ENCODE data around the gene GORASP1. TPM values are rescaled to one million over a fixed set of nuclear protein-coding genes. Genes with fewer than 3 reads are reported as not detected.

GORASP1 gene
- total and polyA plus RNA-seq, 2 of the 13 experiments (the other 11 are each of a cell fraction or from before 2014, with no cell fraction given), result 36.4 to 39.8 TPM

DNA sequence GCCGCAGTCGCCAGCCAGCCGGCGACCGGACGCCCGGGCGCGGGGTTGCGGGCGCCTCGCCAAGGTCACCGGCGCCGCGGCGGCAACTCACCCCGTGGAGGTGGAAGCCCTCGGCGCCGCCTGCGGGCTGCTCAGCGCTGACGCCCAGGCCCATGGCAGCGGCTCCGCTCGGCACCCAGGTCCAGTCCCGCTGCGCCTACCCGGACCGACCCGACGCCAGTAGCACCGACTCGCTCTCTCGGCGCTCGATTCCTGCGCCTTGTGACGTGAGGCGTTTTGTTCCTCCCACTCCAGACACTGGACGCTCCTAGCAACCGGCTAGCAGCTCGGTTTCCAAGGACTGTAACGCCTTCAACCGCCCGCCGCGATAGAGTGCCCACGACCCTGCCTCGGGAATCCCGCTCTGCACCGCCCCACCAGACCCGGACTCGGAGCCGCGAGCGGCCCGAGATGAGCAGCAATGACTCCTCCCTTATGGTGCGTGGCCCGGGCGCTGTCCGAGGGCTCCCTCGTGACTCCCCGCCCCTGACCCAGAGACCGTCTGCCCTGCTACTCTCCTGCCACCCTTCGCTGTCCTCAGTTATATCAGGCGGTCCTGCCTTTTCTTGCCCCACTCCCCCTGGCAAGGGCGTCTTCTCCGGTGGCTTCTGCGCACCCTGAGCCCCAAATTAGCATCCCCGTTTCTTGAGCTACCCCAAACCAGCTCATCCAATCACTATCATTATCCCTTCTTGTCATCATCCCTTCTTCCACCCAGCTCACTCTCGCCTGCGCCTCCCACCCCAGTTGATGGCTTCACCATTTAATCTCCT, at the start of gene GORASP1, which contains the start of gene TTC21A (continued):
- no peak for TF ChIP-seq ZNF569 (CRISPR knock-in tag; IDR thresholded peaks at IDR 0.05; ENCODE audit: borderline replicate concordance)
- TF ChIP-seq ZNF780A (CRISPR knock-in tag; IDR thresholded peaks at IDR 0.05), result no peak
- no peak; the same call in 1 of the 2 replicates for TF ChIP-seq HCFC1 (IDR thresholded peaks at IDR 0.05; ENCODE audit: low read depth, low read length)
- TF ChIP-seq ZNF556 (CRISPR knock-in tag; IDR thresholded peaks at IDR 0.05; ENCODE audit: borderline replicate concordance), result peak; percentile 69; the same call in 1 of the 2 replicates
- TF ChIP-seq, protein P1, sequence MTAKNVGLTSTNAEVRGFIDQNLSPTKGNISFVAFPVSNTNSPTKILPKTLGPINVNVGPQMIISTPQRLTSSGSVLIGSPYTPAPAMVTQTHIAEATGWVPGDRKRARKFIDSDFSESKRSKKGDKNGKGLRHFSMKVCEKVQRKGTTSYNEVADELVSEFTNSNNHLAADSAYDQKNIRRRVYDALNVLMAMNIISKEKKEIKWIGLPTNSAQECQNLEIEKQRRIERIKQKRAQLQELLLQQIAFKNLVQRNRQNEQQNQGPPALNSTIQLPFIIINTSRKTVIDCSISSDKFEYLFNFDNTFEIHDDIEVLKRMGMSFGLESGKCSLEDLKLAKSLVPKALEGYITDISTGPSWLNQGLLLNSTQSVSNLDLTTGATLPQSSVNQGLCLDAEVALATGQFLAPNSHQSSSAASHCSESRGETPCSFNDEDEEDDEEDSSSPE (CRISPR knock-in tag; IDR thresholded peaks at IDR 0.05), result no peak; the same call in 1 of the 2 replicates
- no peak for TF ChIP-seq NCOA1 (CRISPR knock-in tag; IDR thresholded peaks at IDR 0.05)
- no peak for TF ChIP-seq NAIF1 (CRISPR knock-in tag; IDR thresholded peaks at IDR 0.05; ENCODE audit: borderline replicate concordance)
- no peak for TF ChIP-seq ZNF260 (CRISPR knock-in tag; IDR thresholded peaks at IDR 0.05; ENCODE audit: borderline replicate concordance, low read depth)
- no peak; the same call in 1 of the 2 replicates for TF ChIP-seq ZNF790 (CRISPR knock-in tag; IDR thresholded peaks at IDR 0.05; ENCODE audit: borderline replicate concordance)
- TF ChIP-seq KLF9 (CRISPR knock-in tag; IDR thresholded peaks at IDR 0.05; ENCODE audit: low read depth), result no peak
- no peak for TF ChIP-seq ZNF296 (CRISPR knock-in tag; conservative IDR thresholded peaks at IDR 0.05)
- no peak for TF ChIP-seq STAG1 (CRISPR knock-in tag; IDR thresholded peaks at IDR 0.05)
- no peak; the same call in 1 of the 2 replicates for TF ChIP-seq NR2F2 (IDR thresholded peaks at IDR 0.05; ENCODE audit: borderline replicate concordance, low read depth)
- TF ChIP-seq RBM22 (optimal IDR thresholded peaks at IDR 0.05; ENCODE audit: low read length), result peak; percentile 26
- TF ChIP-seq, protein P2, sequence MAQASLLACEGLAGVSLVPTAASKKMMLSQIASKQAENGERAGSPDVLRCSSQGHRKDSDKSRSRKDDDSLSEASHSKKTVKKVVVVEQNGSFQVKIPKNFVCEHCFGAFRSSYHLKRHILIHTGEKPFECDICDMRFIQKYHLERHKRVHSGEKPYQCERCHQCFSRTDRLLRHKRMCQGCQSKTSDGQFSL (CRISPR knock-in tag; IDR thresholded peaks at IDR 0.05), result no peak
- 0 out of 2 replicates have a peak, but pooled peaks have one; percentile 39 for TF ChIP-seq ESRRA (CRISPR knock-in tag; IDR thresholded peaks at IDR 0.05; ENCODE audit: low read depth)
- TF ChIP-seq, protein P3, sequence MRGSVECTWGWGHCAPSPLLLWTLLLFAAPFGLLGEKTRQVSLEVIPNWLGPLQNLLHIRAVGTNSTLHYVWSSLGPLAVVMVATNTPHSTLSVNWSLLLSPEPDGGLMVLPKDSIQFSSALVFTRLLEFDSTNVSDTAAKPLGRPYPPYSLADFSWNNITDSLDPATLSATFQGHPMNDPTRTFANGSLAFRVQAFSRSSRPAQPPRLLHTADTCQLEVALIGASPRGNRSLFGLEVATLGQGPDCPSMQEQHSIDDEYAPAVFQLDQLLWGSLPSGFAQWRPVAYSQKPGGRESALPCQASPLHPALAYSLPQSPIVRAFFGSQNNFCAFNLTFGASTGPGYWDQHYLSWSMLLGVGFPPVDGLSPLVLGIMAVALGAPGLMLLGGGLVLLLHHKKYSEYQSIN (CRISPR knock-in tag; IDR thresholded peaks at IDR 0.05; ENCODE audit: borderline replicate concordance), result no peak
- TF ChIP-seq, protein P4, sequence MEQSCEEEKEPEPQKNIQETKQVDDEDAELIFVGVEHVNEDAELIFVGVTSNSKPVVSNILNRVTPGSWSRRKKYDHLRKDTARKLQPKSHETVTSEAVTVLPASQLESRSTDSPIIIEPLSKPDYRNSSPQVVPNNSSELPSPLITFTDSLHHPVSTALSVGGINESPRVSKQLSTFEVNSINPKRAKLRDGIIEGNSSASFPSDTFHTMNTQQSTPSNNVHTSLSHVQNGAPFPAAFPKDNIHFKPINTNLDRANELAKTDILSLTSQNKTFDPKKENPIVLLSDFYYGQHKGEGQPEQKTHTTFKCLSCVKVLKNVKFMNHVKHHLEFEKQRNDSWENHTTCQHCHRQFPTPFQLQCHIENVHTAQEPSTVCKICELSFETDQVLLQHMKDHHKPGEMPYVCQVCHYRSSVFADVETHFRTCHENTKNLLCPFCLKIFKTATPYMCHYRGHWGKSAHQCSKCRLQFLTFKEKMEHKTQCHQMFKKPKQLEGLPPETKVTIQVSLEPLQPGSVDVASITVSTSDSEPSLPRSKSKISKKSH (CRISPR knock-in tag; IDR thresholded peaks at IDR 0.05; ENCODE audit: borderline replicate concordance), result no peak
- no peak for TF ChIP-seq SNRNP70 (IDR thresholded peaks at IDR 0.05; ENCODE audit: low read depth, low read length)
- TF ChIP-seq, protein P5, sequence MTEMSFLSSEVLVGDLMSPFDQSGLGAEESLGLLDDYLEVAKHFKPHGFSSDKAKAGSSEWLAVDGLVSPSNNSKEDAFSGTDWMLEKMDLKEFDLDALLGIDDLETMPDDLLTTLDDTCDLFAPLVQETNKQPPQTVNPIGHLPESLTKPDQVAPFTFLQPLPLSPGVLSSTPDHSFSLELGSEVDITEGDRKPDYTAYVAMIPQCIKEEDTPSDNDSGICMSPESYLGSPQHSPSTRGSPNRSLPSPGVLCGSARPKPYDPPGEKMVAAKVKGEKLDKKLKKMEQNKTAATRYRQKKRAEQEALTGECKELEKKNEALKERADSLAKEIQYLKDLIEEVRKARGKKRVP (CRISPR knock-in tag; IDR thresholded peaks at IDR 0.05), result no peak
- no peak for TF ChIP-seq MIER2 (CRISPR knock-in tag; IDR thresholded peaks at IDR 0.05)
- TF ChIP-seq, protein P6, sequence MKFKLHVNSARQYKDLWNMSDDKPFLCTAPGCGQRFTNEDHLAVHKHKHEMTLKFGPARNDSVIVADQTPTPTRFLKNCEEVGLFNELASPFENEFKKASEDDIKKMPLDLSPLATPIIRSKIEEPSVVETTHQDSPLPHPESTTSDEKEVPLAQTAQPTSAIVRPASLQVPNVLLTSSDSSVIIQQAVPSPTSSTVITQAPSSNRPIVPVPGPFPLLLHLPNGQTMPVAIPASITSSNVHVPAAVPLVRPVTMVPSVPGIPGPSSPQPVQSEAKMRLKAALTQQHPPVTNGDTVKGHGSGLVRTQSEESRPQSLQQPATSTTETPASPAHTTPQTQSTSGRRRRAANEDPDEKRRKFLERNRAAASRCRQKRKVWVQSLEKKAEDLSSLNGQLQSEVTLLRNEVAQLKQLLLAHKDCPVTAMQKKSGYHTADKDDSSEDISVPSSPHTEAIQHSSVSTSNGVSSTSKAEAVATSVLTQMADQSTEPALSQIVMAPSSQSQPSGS (CRISPR knock-in tag; IDR thresholded peaks at IDR 0.05), result peak; percentile 68
- TF ChIP-seq MED13 (CRISPR knock-in tag; IDR thresholded peaks at IDR 0.05), result no peak
